ENCODE results near the gene JMJD1C. TPM values are rescaled to one million over a fixed set of nuclear protein-coding genes. Genes with fewer than 3 reads are reported as not detected.
A peak's percentile ranks its signal among the peaks of the same experiment; 100 is the strongest.

JMJD1C gene
- total RNA-seq, 1 experiment from 2014 or later: 139 TPM

- POLR2A ChIA-PET (ENCODE audit: unreplicated experiment): interaction anchor here (0.6 kb wide), 1 partner anchor 212 kb away, joined by 8 read pairs; no protein-coding TSS in a partner anchor
- Histone ChIP-seq H3F3A (ENCODE audit: low read length, unreplicated experiment) (no peaks in the 10 kb centered on the region), H3K27me3 (ENCODE audit: low read length) (no peaks in the 10 kb centered on the region), H3K9ac (ENCODE audit: low read length) (no peak overlapping the region), H3K36me3 (ENCODE audit: low read depth, low read length) (peaks cover 4% of the 10 kb centered on the region; the same call in 1 of the 2 replicates), H3K79me2 (ENCODE audit: low read length) (peaks cover 84% of the 10 kb centered on the region), H3K9me3 (ENCODE audit: low read length) (no peaks in the 10 kb centered on the region), H3K27ac (ENCODE audit: low read length) (no peak overlapping the region), H2AFZ (ENCODE audit: low read length) (no peak overlapping the region), H3K4me1 (ENCODE audit: insufficient read depth, low read length) (peaks cover 15% of the 10 kb centered on the region), H3K4me3 (ENCODE audit: low read length) (no peak overlapping the region), H3K9me2 (replicated peaks; ENCODE audit: low read length) (no peaks in the 10 kb centered on the region), H3K4me2 (ENCODE audit: low read length) (no peak overlapping the region), H4K20me1 (ENCODE audit: low read length) (peaks cover 14% of the 10 kb centered on the region; the same call in 1 of the 2 replicates)
- CTCF ChIA-PET: no interaction called here
- TF ChIP-seq EZH2 (IDR thresholded peaks at IDR 0.05; ENCODE audit: low read length, unreplicated experiment) (no peak), CTCF (conservative IDR thresholded peaks at IDR 0.05; ENCODE audit: low read depth, low read length) (no peak), EZH2phosphoT487 (IDR thresholded peaks at IDR 0.05; ENCODE audit: borderline replicate concordance, low read length) (no peak)
- ATAC-seq: no peak
- BruUV-seq (replicated peaks): no TSS peak
- DNase-seq: no peak
- intact Hi-C loops (cut with micrococcal nuclease): no loop called here
Measured at GRCh38 chr10:63221950-63222349, 243.8 kb downstream of the JMJD1C start.

GRCh38 chr10:63219749-63220148 lies 246.0 kb downstream of the JMJD1C start:
- Histone ChIP-seq H4K20me1 (ENCODE audit: low read length) (0 out of 2 replicates have a peak, but pooled peaks cover 13% of the 10 kb centered on the region), H3K9me3 (ENCODE audit: low read length) (no peaks in the 10 kb centered on the region), H3K4me3 (ENCODE audit: low read length) (no peak overlapping the region), H3F3A (ENCODE audit: low read length, unreplicated experiment) (no peaks in the 10 kb centered on the region), H3K9ac (ENCODE audit: low read length) (no peak overlapping the region), H3K4me2 (ENCODE audit: low read length) (no peak overlapping the region), H3K36me3 (ENCODE audit: low read depth, low read length) (peaks cover 22% of the 10 kb centered on the region), H3K27ac (ENCODE audit: low read length) (no peak overlapping the region), H3K27me3 (ENCODE audit: low read length) (no peaks in the 10 kb centered on the region), H2AFZ (ENCODE audit: low read length) (no peak overlapping the region), H3K9me2 (replicated peaks; ENCODE audit: low read length) (no peaks in the 10 kb centered on the region), H3K79me2 (ENCODE audit: low read length) (peaks cover 73% of the 10 kb centered on the region), H3K4me1 (ENCODE audit: insufficient read depth, low read length) (peaks cover 5% of the 10 kb centered on the region)
- ATAC-seq (no peak), DNase-seq (no peak)
- POLR2A ChIA-PET (ENCODE audit: unreplicated experiment): interaction anchor here (0.6 to 0.7 kb wide), 2 partner anchors 45 to 214 kb away, joined by 3 to 4 read pairs; no protein-coding TSS in a partner anchor
- intact Hi-C loops (cut with micrococcal nuclease): loop anchor here (5.0 kb wide), 1 partner anchor 368 kb away; no protein-coding TSS in a partner anchor
- BruUV-seq (replicated peaks): no TSS peak
- TF ChIP-seq EZH2phosphoT487 (IDR thresholded peaks at IDR 0.05; ENCODE audit: borderline replicate concordance, low read length) (no peak), CTCF (conservative IDR thresholded peaks at IDR 0.05; ENCODE audit: low read depth, low read length) (no peak), EZH2 (IDR thresholded peaks at IDR 0.05; ENCODE audit: low read length, unreplicated experiment) (no peak)
- CTCF ChIA-PET: interaction anchor here (0.6 kb wide), 1 partner anchor 369 kb away, joined by 5 read pairs; no protein-coding TSS in a partner anchor

- ChIA-PET CTCF (interaction anchor here (0.5 to 0.9 kb wide), 9 partner anchors 19 to 503 kb away, joined by 3 to 5 read pairs (median 3); no protein-coding TSS in a partner anchor), POLR2A (ENCODE audit: unreplicated experiment) (interaction anchor here (0.6 to 0.9 kb wide), 3 partner anchors 51 to 336 kb away, joined by 3 to 6 read pairs (median 4); no protein-coding TSS in a partner anchor)
- H3K4me2 ChIP-seq (ENCODE audit: low read length): peak overlapping the region; percentile 15
- H3K9ac ChIP-seq (ENCODE audit: low read length): no peak overlapping the region
- DNase-seq (peak; percentile 92), ATAC-seq (peak; percentile 85)
- H3K27me3 ChIP-seq (ENCODE audit: low read length): no peaks in the 10 kb centered on the region
- peaks cover 70% of the 10 kb centered on the region for H3K79me2 ChIP-seq (ENCODE audit: low read length)
- no peak overlapping the region; the same call in 1 of the 2 replicates for H3K27ac ChIP-seq (ENCODE audit: low read length)
- TF ChIP-seq CTCF (conservative IDR thresholded peaks at IDR 0.05; ENCODE audit: low read depth, low read length) (peak; percentile 100), EZH2phosphoT487 (IDR thresholded peaks at IDR 0.05; ENCODE audit: borderline replicate concordance, low read length) (no peak), EZH2 (IDR thresholded peaks at IDR 0.05; ENCODE audit: low read length, unreplicated experiment) (no peak)
- H3K36me3 ChIP-seq (ENCODE audit: low read depth, low read length): peaks cover 41% of the 10 kb centered on the region
- no peak overlapping the region for H2AFZ ChIP-seq (ENCODE audit: low read length)
- no peaks in the 10 kb centered on the region for H3K9me3 ChIP-seq (ENCODE audit: low read length)
- H3K4me1 ChIP-seq (ENCODE audit: insufficient read depth, low read length): peaks cover 5% of the 10 kb centered on the region
- peaks cover 21% of the 10 kb centered on the region; the same call in 1 of the 2 replicates for H4K20me1 ChIP-seq (ENCODE audit: low read length)
- intact Hi-C loops (cut with micrococcal nuclease): loop anchor here (1.0 to 5.0 kb wide), 9 partner anchors 52 to 550 kb away; partner anchors contain the start of genes JMJD1C and REEP3
- H3F3A ChIP-seq (ENCODE audit: low read length, unreplicated experiment): no peaks in the 10 kb centered on the region
- no peak overlapping the region for H3K4me3 ChIP-seq (ENCODE audit: low read length)
- BruUV-seq (replicated peaks): no TSS peak
- H3K9me2 ChIP-seq (replicated peaks; ENCODE audit: low read length): no peaks in the 10 kb centered on the region
Measured at GRCh38 chr10:63217120-63217605, 248.6 kb downstream of the JMJD1C start.

All from PC-3 (cell line).